PC-9 (cell line): Measurements from ENCODE around the gene GSTP1. TPM values are rescaled to one million over a fixed set of nuclear protein-coding genes. Genes with fewer than 3 reads are reported as not detected.
A peak's percentile ranks its signal among the peaks of the same experiment; 100 is the strongest.

Experiments used
- BruUV-seq: library from RNA; stranded (reverse); fragments of 400-500 nt; replicated peaks from 2 replicates; lab custom pipeline; 2021; lab: Mats Ljungman, UMichigan
- CTCF ChIA-PET: fragments of 300-600 bp; sonication (Branson Sonifier 250); formaldehyde crosslinking; loops from one replicate; lab custom pipeline; 2022; ENCODE audit warnings: antibody characterized with exemption; lab: Charles Lee
- POLR2A ChIA-PET: fragments of 300-600 bp; sonication (Branson Sonifier 250); formaldehyde crosslinking; loops from one replicate; lab custom pipeline; 2022; ENCODE audit warnings: antibody characterized with exemption; ENCODE audit not compliant: unreplicated experiment; lab: Charles Lee
- DNase-seq, 2 experiments: peaks; one replicate each; pipeline versions ENCODE4 v3.0.0 to v3.0.0-alpha.2; 2015 to 2022; ENCODE audit warnings: mixed read lengths in 1 of 2
- H2AFZ ChIP-seq: fragments of 200-600 bp; sonication (generic); 2 replicates; pipeline ENCODE4 v1.8.1; 2017; ENCODE audit warnings: antibody characterized with exemption
- H3F3A ChIP-seq: fragments of 200-600 bp; sonication (generic); 2 replicates; pipeline ENCODE4 v1.8.1; 2017; ENCODE audit warnings: antibody characterized with exemption, mild to moderate bottlenecking, low read depth; ENCODE audit not compliant: insufficient read depth
- H3K27ac ChIP-seq: fragments of 200-600 bp; sonication (generic); 2 replicates; pipeline ENCODE4 v1.6.1; 2016; ENCODE audit warnings: mixed run types
- H3K27me3 ChIP-seq: fragments of 200-600 bp; sonication (generic); 2 replicates; pipeline ENCODE4 v1.6.1; 2016; ENCODE audit warnings: low read depth, mixed run types; ENCODE audit not compliant: insufficient read depth
- H3K36me3 ChIP-seq: fragments of 200-600 bp; sonication (generic); 2 replicates; pipeline ENCODE4 v1.6.1; 2016; ENCODE audit warnings: low read depth, mixed run types
- H3K4me1 ChIP-seq: fragments of 200-600 bp; sonication (generic); replicated peaks from 2 replicates; pipeline ENCODE4 v1.6.1; 2016; ENCODE audit warnings: mixed run types; ENCODE audit not compliant: insufficient read depth
- H3K4me2 ChIP-seq: fragments of 200-600 bp; sonication (generic); 2 replicates; pipeline ENCODE4 v1.6.1; 2017; ENCODE audit warnings: mixed run types
- H3K4me3 ChIP-seq: fragments of 200-600 bp; sonication (generic); 2 replicates; pipeline ENCODE4 v1.6.1; 2016; ENCODE audit warnings: mixed run types
- H3K79me2 ChIP-seq: fragments of 200-600 bp; sonication (generic); 2 replicates; pipeline ENCODE4 v1.6.1; 2017; ENCODE audit warnings: low read depth, mixed run types
- H3K9me2 ChIP-seq: fragments of 200-600 bp; sonication (generic); 2 replicates; pipeline ENCODE4 v1.8.1; 2017; ENCODE audit warnings: mild to moderate bottlenecking; ENCODE audit not compliant: insufficient read depth
- H3K9me3 ChIP-seq: fragments of 200-600 bp; sonication (generic); 2 replicates; pipeline ENCODE4 v1.8.1; 2016; ENCODE audit warnings: low read depth; ENCODE audit not compliant: insufficient read depth
- H4K20me1 ChIP-seq: fragments of 200-600 bp; sonication (generic); 2 replicates; pipeline ENCODE4 v1.8.1; 2017; ENCODE audit not compliant: insufficient read depth
- EZH2 ChIP-seq: fragments of 200-600 bp; sonication (generic); IDR thresholded peaks from 2 replicates; pipeline ENCODE4 v1.8.0; 2017; ENCODE audit warnings: antibody characterized with exemption, low read depth
- intact Hi-C: fragments of 100-400 bp; cut with micrococcal nuclease; formaldehyde crosslinking; loops from one replicate; pipeline ENCODE4 v1.10.0; 2022; ENCODE audit not compliant: unreplicated experiment
- total RNA-seq: library from RNA; stranded (reverse); gene quantifications from 2 replicates; pipeline ENCODE4 v1.2.3, GENCODE V29; 2021
- TF ChIP-seq, protein P1 (sequence below): fragments of 200-600 bp; sonication (generic); conservative IDR thresholded peaks from 2 replicates; pipeline ENCODE4 v1.6.1; 2017; ENCODE audit warnings: mixed run types, antibody characterized with exemption, mild to moderate bottlenecking, moderate library complexity

The GSTP1 gene
- total RNA-seq, 1 experiment from 2014 or later: 2,063 TPM

DNA sequence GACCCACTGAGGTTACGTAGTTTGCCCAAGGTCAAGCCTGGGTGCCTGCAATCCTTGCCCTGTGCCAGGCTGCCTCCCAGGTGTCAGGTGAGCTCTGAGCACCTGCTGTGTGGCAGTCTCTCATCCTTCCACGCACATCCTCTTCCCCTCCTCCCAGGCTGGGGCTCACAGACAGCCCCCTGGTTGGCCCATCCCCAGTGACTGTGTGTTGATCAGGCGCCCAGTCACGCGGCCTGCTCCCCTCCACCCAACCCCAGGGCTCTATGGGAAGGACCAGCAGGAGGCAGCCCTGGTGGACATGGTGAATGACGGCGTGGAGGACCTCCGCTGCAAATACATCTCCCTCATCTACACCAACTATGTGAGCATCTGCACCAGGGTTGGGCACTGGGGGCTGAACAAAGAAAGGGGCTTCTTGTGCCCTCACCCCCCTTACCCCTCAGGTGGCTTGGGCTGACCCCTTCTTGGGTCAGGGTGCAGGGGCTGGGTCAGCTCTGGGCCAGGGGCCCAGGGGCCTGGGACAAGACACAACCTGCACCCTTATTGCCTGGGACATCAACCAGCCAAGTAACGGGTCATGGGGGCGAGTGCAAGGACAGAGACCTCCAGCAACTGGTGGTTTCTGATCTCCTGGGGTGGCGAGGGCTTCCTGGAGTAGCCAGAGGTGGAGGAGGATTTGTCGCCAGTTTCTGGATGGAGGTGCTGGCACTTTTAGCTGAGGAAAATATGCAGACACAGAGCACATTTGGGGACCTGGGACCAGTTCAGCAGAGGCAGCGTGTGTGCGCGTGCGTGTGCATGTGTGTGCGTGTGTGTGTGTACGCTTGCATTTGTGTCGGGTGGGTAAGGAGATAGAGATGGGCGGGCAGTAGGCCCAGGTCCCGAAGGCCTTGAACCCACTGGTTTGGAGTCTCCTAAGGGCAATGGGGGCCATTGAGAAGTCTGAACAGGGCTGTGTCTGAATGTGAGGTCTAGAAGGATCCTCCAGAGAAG lies 1.6 kb downstream of the GSTP1 start:
- ChIA-PET POLR2A (interaction anchor here (0.6 to 0.7 kb wide), 2 partner anchors 27 to 274 kb away, joined by 3 to 5 read pairs; no protein-coding TSS in a partner anchor), CTCF (interaction anchor here (0.6 kb wide), 1 partner anchor 254 kb away, joined by 6 read pairs; no protein-coding TSS in a partner anchor)
- DNase-seq: no peak
- H3K9me2 ChIP-seq: no peaks in the 10 kb centered on the region
- H3K79me2 ChIP-seq: peaks cover 26% of the 10 kb centered on the region
- TF ChIP-seq EZH2: no peak
- TF ChIP-seq, protein P1, sequence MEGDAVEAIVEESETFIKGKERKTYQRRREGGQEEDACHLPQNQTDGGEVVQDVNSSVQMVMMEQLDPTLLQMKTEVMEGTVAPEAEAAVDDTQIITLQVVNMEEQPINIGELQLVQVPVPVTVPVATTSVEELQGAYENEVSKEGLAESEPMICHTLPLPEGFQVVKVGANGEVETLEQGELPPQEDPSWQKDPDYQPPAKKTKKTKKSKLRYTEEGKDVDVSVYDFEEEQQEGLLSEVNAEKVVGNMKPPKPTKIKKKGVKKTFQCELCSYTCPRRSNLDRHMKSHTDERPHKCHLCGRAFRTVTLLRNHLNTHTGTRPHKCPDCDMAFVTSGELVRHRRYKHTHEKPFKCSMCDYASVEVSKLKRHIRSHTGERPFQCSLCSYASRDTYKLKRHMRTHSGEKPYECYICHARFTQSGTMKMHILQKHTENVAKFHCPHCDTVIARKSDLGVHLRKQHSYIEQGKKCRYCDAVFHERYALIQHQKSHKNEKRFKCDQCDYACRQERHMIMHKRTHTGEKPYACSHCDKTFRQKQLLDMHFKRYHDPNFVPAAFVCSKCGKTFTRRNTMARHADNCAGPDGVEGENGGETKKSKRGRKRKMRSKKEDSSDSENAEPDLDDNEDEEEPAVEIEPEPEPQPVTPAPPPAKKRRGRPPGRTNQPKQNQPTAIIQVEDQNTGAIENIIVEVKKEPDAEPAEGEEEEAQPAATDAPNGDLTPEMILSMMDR: no peak
- peaks cover 33% of the 10 kb centered on the region for H3K36me3 ChIP-seq
- H3K4me1 ChIP-seq: peaks cover 38% of the 10 kb centered on the region
- H3K27ac ChIP-seq: no peak overlapping the region
- H3K4me3 ChIP-seq: peak overlapping the region; percentile 82; the same call in 1 of the 2 replicates
- H2AFZ ChIP-seq: no peak overlapping the region
- peaks cover 42% of the 10 kb centered on the region for H4K20me1 ChIP-seq
- no TSS peak for BruUV-seq
- H3F3A ChIP-seq: peaks cover 83% of the 10 kb centered on the region
- H3K27me3 ChIP-seq: no peaks in the 10 kb centered on the region
- intact Hi-C loops: loop anchor here (1.0 to 5.0 kb wide), 3 partner anchors 21 to 343 kb away; partner anchors contain the start of genes NDUFV1 and TMEM134
- H3K4me2 ChIP-seq: peak overlapping the region; percentile 94
- H3K9me3 ChIP-seq: no peaks in the 10 kb centered on the region

DNA sequence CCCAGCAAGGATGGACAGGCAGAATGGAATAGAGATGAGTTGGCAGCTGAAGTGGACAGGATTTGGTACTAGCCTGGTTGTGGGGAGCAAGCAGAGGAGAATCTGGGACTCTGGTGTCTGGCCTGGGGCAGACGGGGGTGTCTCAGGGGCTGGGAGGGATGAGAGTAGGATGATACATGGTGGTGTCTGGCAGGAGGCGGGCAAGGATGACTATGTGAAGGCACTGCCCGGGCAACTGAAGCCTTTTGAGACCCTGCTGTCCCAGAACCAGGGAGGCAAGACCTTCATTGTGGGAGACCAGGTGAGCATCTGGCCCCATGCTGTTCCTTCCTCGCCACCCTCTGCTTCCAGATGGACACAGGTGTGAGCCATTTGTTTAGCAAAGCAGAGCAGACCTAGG lies 2.3 kb downstream of the GSTP1 start:
- TF ChIP-seq, protein P1: no peak
- no peak for TF ChIP-seq EZH2
- CTCF ChIA-PET: no interaction called here
- Histone ChIP-seq H3K27ac (no peak overlapping the region), H3K4me1 (peaks cover 31% of the 10 kb centered on the region), H3K27me3 (no peaks in the 10 kb centered on the region), H3K9me3 (no peaks in the 10 kb centered on the region), H3F3A (peaks cover 82% of the 10 kb centered on the region), H3K79me2 (peaks cover 26% of the 10 kb centered on the region), H4K20me1 (peaks cover 42% of the 10 kb centered on the region), H3K4me2 (peak overlapping the region; percentile 94; the same call in 1 of the 2 replicates), H3K4me3 (no peak overlapping the region), H3K36me3 (peaks cover 33% of the 10 kb centered on the region), H3K9me2 (no peaks in the 10 kb centered on the region), H2AFZ (no peak overlapping the region)
- no peak for DNase-seq
- POLR2A ChIA-PET: no interaction called here
- no TSS peak for BruUV-seq
- intact Hi-C loops: no loop called here

DNA sequence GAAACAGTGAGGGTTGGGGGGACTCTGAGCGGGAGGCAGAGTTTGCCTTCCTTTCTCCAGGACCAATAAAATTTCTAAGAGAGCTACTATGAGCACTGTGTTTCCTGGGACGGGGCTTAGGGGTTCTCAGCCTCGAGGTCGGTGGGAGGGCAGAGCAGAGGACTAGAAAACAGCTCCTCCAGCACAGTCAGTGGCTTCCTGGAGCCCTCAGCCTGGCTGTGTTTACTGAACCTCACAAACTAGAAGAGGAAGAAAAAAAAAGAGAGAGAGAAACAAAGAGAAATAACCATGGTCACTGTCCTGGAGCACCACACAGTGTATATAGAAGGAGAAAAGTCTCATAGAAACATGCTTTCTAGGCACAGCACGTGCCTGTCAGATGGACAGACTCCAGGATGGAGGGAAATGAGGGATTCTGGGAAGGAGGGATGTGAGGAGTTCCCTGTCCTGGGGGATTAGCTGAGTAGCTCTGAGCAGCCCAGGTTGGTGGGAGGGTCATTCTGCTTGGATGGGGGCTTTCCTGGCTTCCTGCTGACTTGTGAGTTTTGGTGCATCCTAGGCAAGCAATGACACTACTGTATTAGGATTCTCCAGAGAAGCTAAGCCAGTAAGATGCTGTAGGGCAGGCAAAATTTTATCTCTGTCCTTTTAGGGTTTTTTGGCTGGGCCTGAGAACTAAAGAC lies 3.1 kb downstream of the GSTP1 start:
- no peak overlapping the region for H3K27ac ChIP-seq
- peaks cover 79% of the 10 kb centered on the region for H3F3A ChIP-seq
- H3K27me3 ChIP-seq: no peaks in the 10 kb centered on the region
- H3K4me1 ChIP-seq: peaks cover 23% of the 10 kb centered on the region
- POLR2A ChIA-PET: no interaction called here
- no peak overlapping the region for H3K4me3 ChIP-seq
- no peak overlapping the region for H3K4me2 ChIP-seq
- peaks cover 42% of the 10 kb centered on the region for H4K20me1 ChIP-seq
- H3K9me3 ChIP-seq: no peaks in the 10 kb centered on the region
- peaks cover 33% of the 10 kb centered on the region for H3K36me3 ChIP-seq
- no peak overlapping the region for H2AFZ ChIP-seq
- CTCF ChIA-PET: no interaction called here
- DNase-seq: no peak
- TF ChIP-seq, protein P1: no peak
- TF ChIP-seq EZH2: no peak
- intact Hi-C loops: no loop called here
- H3K79me2 ChIP-seq: peaks cover 26% of the 10 kb centered on the region
- no peaks in the 10 kb centered on the region for H3K9me2 ChIP-seq
- BruUV-seq: no TSS peak
